Measurements from ENCODE around the gene PTCH2.

DNA sequence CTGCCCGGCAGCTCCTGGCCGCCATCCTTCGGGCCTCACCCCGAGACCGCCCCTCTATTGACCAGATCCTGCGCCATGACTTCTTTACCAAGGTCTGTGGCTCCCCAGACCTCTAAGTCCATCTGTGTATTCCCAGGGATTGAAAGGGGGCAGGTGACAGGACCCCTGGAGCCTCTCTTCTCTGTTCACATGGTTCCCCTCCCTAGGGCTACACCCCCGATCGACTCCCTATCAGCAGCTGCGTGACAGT lies 40.1 kb downstream of the PTCH2 start:
- TF ChIP-seq CTCF (IDR thresholded peaks at IDR 0.05) (no peak), EZH2phosphoT487 (IDR thresholded peaks at IDR 0.05) (no peak)

Data from neural progenitor cell (in vitro differentiated cells).